GM12891 (cell line): ENCODE results near the gene URI1.

Source experiments
- PAX5 ChIP-seq: IDR thresholded peaks from 2 replicates; pipeline ENCODE4 v1.6.1; 2011; ENCODE audit warnings: low read length, moderate library complexity, mild to moderate bottlenecking; ENCODE audit not compliant: insufficient read depth, severe bottlenecking
- POLR2A ChIP-seq: IDR thresholded peaks from 2 replicates; pipeline ENCODE4 v1.6.1; 2011; ENCODE audit warnings: low read depth, low read length, control low read depth
- POLR2AphosphoS5 ChIP-seq: IDR thresholded peaks from 2 replicates; pipeline ENCODE4 v1.6.1; 2011; ENCODE audit warnings: low read depth, low read length, control low read depth
- POU2F2 ChIP-seq: IDR thresholded peaks from 2 replicates; pipeline ENCODE4 v1.6.1; 2011; ENCODE audit warnings: low read depth, mild to moderate bottlenecking, control low read depth, low read length, moderate library complexity
- TAF1 ChIP-seq: IDR thresholded peaks from 2 replicates; pipeline ENCODE4 v1.6.1; 2011; ENCODE audit warnings: low read depth, low read length, control low read depth

DNA sequence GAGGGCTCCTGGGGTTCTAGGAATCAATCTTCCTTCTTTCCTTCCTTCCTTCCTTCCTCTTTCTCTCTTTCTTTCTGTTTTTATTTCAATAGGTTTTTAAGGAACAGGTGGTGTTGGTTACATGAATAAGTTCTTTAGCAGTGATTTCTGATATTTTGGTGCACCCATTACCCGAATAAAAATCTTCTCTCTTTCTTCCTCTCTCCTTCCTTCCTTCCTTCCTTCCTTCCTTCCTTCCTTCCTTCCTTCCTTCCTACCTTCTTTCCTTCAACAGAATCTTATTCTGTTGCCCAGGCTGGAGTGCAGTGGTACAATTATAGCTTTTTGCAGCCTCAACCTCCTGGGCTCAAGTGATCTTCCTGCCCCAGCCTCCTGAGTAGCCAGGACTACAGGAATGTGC is 16.0 kb upstream of the URI1 start:
- TF ChIP-seq POLR2AphosphoS5 (no peak), POLR2A (no peak), POU2F2 (no peak), TAF1 (no peak), PAX5 (no peak)
